Esophagus muscularis mucosa (tissue), 4 donors: ENCODE results near the gene EML6. TPM values are rescaled to one million over a fixed set of nuclear protein-coding genes. Genes with fewer than 3 reads are reported as not detected.

Experiments
- DNase-seq: peaks from one replicate; pipeline ENCODE4 v3.0.0-alpha.2; 2017; ENCODE audit errors: extremely low spot score
- H3K27ac ChIP-seq, 4 donors: fragments of 200-600 bp; sonication (generic); replicated peaks in 1 of 4; 1 replicate in 3 of 4; 2 replicates in 1 of 4; pipeline ENCODE4 v1.5.1; 2016 to 2019; ENCODE audit warnings: mild to moderate bottlenecking in 1 of 4
- H3K27me3 ChIP-seq, 4 donors: fragments of 200-600 bp; sonication (generic); one replicate each; pipeline versions ENCODE4 v1.5.1 to v1.6.0; 2016 to 2019
- H3K36me3 ChIP-seq, 4 donors: fragments of 200-600 bp; sonication (generic); one replicate each; pipeline ENCODE4 v1.5.1; 2016 to 2019
- H3K4me1 ChIP-seq, 4 donors: fragments of 200-600 bp; sonication (generic); one replicate each; pipeline ENCODE4 v1.5.1; 2016 to 2019
- H3K4me3 ChIP-seq, 4 donors: fragments of 200-600 bp; sonication (generic); 1 replicate in 2 of 4; 2 replicates in 2 of 4; pipeline ENCODE4 v1.5.1; 2016 to 2019; ENCODE audit warnings: mild to moderate bottlenecking in 4 of 4, moderate library complexity in 1 of 4
- H3K9me3 ChIP-seq, 4 donors: fragments of 200-600 bp; sonication (generic); 1 replicate in 3 of 4; 2 replicates in 1 of 4; pipeline ENCODE4 v1.5.1; 2016 to 2019
- EP300 ChIP-seq: sonication (generic); formaldehyde crosslinking; IDR thresholded peaks from one replicate; pipeline ENCODE4 v1.6.1; 2017; ENCODE audit warnings: antibody characterized with exemption
- POLR2A ChIP-seq: fragments of 450-650 bp; IDR thresholded peaks from one replicate; pipeline ENCODE4 v1.6.1; 2017; ENCODE audit warnings: antibody characterized with exemption, moderate library complexity, mild to moderate bottlenecking, low read depth
- POLR2AphosphoS5 ChIP-seq, 2 donors: sonication (generic); formaldehyde crosslinking; IDR thresholded peaks; one replicate each; pipeline ENCODE4 v1.6.1; 2017; ENCODE audit warnings: antibody characterized with exemption in 2 of 2
- WGBS: methylation state at CpG from one replicate; pipeline ENCODE4 v1.1.5; 2018; 5-methylcytosine and 5-hydroxymethylcytosine counted together
- intact Hi-C: fragments of 100-400 bp; cut with DNase I; formaldehyde crosslinking; loops from one replicate; pipeline ENCODE4 v1.15.1; 2023
- total RNA-seq, 4 donors: library from RNA; depleted of rRNA; stranded (reverse); fragments of >200 nt; gene quantifications; one replicate each; pipeline versions ENCODE4 v1.1.0 to v1.2.1, GENCODE V29; 2016
- TF ChIP-seq, protein P1 (sequence below), 3 experiments: fragments of 200-600 bp in 2 of 3; fragments of 450-650 bp in 1 of 3; sonication (generic) in 2 of 3; IDR thresholded peaks; one replicate each; pipeline ENCODE4 v1.5.1; 2017 to 2019; ENCODE audit warnings: antibody characterized with exemption in 3 of 3, mild to moderate bottlenecking in 2 of 3, moderate library complexity in 1 of 3

The EML6 gene
- total RNA-seq, 4 donors from 2014 or later, result 0.75 to 4.6 (median 0.89) TPM

DNA sequence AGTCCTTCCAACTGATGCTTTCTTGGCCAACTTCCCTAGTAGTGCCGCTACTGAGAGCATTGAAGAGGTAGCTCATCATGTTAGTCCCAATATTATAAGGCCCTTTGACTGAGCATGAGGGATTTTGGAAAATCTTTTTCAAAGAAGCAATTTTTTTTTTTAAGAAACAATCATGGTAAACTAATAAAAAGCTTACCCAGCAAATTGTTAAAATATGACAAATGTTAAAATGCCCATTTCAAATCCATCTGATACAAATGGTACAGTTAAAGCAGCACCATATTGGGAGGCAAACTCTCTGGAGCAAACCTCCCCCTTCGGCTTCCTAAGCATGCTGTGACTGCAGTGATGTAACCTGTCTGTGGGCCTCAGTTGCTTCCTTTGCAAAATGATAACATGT lies 191.2 kb downstream of the EML6 start:
- no peaks in the 10 kb centered on the region for H3K9me3 ChIP-seq
- H3K27me3 ChIP-seq, result no peaks in the 10 kb centered on the region
- TF ChIP-seq POLR2AphosphoS5 (IDR thresholded peaks at IDR 0.05) (no peak), POLR2A (no peak), EP300 (no peak)
- TF ChIP-seq, protein P1, sequence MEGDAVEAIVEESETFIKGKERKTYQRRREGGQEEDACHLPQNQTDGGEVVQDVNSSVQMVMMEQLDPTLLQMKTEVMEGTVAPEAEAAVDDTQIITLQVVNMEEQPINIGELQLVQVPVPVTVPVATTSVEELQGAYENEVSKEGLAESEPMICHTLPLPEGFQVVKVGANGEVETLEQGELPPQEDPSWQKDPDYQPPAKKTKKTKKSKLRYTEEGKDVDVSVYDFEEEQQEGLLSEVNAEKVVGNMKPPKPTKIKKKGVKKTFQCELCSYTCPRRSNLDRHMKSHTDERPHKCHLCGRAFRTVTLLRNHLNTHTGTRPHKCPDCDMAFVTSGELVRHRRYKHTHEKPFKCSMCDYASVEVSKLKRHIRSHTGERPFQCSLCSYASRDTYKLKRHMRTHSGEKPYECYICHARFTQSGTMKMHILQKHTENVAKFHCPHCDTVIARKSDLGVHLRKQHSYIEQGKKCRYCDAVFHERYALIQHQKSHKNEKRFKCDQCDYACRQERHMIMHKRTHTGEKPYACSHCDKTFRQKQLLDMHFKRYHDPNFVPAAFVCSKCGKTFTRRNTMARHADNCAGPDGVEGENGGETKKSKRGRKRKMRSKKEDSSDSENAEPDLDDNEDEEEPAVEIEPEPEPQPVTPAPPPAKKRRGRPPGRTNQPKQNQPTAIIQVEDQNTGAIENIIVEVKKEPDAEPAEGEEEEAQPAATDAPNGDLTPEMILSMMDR (IDR thresholded peaks at IDR 0.05), result no peak
- H3K4me1 ChIP-seq, result no peaks in the 10 kb centered on the region
- H3K36me3 ChIP-seq, result no peaks in the 10 kb centered on the region
- WGBS, result 98% methylated on average over 2 of the region's 2 CpGs
- no peak overlapping the region for H3K27ac ChIP-seq
- intact Hi-C loops, result no loop called here
- no peak for DNase-seq
- no peak overlapping the region for H3K4me3 ChIP-seq

DNA sequence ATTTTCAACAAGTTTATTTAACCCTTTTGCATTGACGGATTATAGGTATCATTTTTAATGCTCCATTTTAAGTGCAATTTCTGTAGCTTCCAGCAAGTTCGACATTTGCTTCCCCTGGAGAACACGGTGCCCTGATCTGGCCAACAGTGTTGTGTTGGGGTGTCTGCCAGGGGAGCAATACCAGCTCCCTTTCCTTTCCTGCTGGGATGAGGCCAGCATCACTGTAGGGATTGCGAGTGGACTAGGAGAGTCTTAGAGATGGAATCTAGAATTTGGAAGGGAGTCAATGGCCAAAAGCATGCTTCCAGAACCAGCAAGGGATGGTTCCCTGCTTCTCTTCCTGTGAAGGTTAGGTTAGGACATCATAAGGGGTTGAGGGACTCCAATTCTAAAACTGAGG lies 191.6 kb downstream of the EML6 start:
- intact Hi-C loops, result no loop called here

DNA sequence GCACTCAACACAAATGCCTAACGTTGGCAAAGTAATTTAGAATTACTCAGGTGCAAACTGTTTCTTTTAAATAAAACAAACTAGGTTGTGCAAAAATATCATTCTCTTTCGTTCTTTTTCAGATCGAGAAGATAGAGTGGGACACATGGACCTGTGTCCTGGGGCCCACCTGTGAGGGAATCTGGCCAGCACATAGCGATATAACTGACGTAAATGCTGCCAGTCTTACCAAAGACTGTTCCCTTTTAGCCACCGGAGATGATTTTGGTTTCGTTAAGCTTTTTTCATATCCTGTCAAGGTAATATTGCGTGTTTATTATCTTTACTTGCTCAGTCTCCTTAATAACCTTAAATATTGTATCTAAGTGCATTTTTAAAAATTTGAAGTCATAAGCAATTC lies 193.2 kb downstream of the EML6 start:
- 91% methylated on average over 8 of the region's 8 CpGs for WGBS
- Histone ChIP-seq H3K36me3 (no peaks in the 10 kb centered on the region), H3K4me3 (no peak overlapping the region), H3K27me3 (no peaks in the 10 kb centered on the region), H3K4me1 (no peaks in the 10 kb centered on the region), H3K9me3 (peaks cover 0 to 6% (median 0%) of the 10 kb centered on the region in 4 donors), H3K27ac (no peak overlapping the region)
- TF ChIP-seq, protein P1 (IDR thresholded peaks at IDR 0.05), result no peak
- TF ChIP-seq POLR2AphosphoS5 (IDR thresholded peaks at IDR 0.05) (no peak), POLR2A (no peak), EP300 (no peak)
- no peak for DNase-seq
- intact Hi-C loops, result no loop called here

More for the DNA sequence above, 191.6 kb downstream of the EML6 start:
- TF ChIP-seq POLR2AphosphoS5 (IDR thresholded peaks at IDR 0.05) (no peak), POLR2A (no peak), EP300 (no peak)
- TF ChIP-seq, protein P1 (IDR thresholded peaks at IDR 0.05), result no peak
- Histone ChIP-seq H3K4me3 (no peak overlapping the region), H3K9me3 (no peaks in the 10 kb centered on the region), H3K36me3 (no peaks in the 10 kb centered on the region), H3K27me3 (no peaks in the 10 kb centered on the region), H3K27ac (no peak overlapping the region), H3K4me1 (no peaks in the 10 kb centered on the region)
- DNase-seq, result peak; percentile 60
- WGBS, result 85% methylated on average over 4 of the region's 4 CpGs

DNA sequence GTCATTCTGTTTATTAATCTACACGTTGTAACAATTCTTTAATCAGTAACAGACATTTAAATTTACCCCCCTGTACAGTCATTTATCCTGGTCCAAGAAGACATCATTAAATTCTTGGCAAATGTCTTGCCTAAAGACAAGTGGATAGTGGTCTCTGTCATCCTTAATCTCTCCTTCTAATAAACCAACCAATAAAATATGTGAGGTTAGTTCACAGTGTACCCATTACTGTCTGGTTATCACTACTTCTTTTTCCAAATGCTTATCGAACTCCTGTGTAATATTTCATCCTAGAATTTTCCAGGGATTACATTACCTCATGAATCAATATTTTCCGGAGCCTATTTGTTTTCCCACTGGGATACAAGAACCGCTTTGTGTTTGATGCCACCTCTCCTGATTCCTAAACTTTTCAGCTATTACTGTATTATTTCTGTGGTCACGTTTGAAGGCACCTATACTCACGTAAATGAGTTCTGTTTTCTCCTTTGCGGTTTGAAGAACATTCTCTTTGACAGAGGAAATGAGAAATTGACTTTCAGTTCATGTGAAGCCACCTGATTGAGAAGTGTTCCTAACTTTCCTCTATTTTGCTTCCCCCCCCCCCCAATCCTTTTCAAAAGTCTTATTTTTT lies 195.3 kb downstream of the EML6 start:
- peaks cover 0 to 6% (median 0%) of the 10 kb centered on the region in 4 donors for H3K9me3 ChIP-seq
- DNase-seq, result no peak
- H3K27me3 ChIP-seq, result no peaks in the 10 kb centered on the region
- TF ChIP-seq, protein P1 (IDR thresholded peaks at IDR 0.05), result no peak
- TF ChIP-seq POLR2AphosphoS5 (IDR thresholded peaks at IDR 0.05), result no peak
- no peak for TF ChIP-seq EP300
- TF ChIP-seq POLR2A, result no peak
- H3K27ac ChIP-seq, result no peak overlapping the region
- no peaks in the 10 kb centered on the region for H3K36me3 ChIP-seq
- 85% methylated on average over 7 of the region's 7 CpGs for WGBS
- intact Hi-C loops, result no loop called here
- H3K4me3 ChIP-seq, result no peak overlapping the region
- H3K4me1 ChIP-seq, result no peaks in the 10 kb centered on the region

DNA sequence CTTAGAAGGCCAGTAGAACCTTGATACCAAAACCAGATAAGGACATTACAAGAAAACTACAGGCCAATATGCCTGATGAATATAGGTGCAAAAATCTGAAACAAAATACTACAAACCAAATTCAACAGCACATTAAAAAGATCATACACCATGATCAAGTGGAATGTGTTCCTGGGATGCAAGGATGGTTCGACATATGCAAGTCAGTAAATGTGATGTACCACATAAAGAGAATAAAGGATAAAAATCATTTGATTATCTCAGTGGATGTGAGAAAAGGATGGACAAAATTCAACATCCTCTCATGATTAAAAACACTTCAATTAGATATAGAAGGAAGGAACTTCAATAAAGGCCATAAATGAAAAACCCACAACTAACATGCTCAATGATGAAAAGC lies 197.2 kb downstream of the EML6 start:
- peaks cover 0 to 6% (median 0%) of the 10 kb centered on the region in 4 donors for H3K9me3 ChIP-seq
- DNase-seq, result no peak
- no peaks in the 10 kb centered on the region for H3K27me3 ChIP-seq
- 100% methylated on average over 1 of the region's 1 CpG for WGBS
- no peaks in the 10 kb centered on the region for H3K36me3 ChIP-seq
- no peaks in the 10 kb centered on the region for H3K4me1 ChIP-seq
- TF ChIP-seq POLR2AphosphoS5 (IDR thresholded peaks at IDR 0.05), result no peak
- no peak for TF ChIP-seq POLR2A
- TF ChIP-seq, protein P1 (IDR thresholded peaks at IDR 0.05), result no peak
- TF ChIP-seq EP300, result no peak
- intact Hi-C loops, result no loop called here
- no peak overlapping the region for H3K27ac ChIP-seq
- no peak overlapping the region for H3K4me3 ChIP-seq
